ENCODE results near the gene MRPL9.
"Not testable (repeated sequence)": the region's sequence is repeated elsewhere in the genome, so short reads cannot be mapped to it uniquely, and the experiment has no call there.

GRCh38 chr1:151782026-151782425 lies 18.7 kb upstream of the MRPL9 start:
- TF ChIP-seq CTCF (conservative IDR thresholded peaks at IDR 0.05); EZH2 (IDR thresholded peaks at IDR 0.05; ENCODE audit: low read depth): not testable (repeated sequence)

Measured in PC-9 (cell line).